ENCODE data around the gene RSRC1.

The RSRC1 gene

DNA sequence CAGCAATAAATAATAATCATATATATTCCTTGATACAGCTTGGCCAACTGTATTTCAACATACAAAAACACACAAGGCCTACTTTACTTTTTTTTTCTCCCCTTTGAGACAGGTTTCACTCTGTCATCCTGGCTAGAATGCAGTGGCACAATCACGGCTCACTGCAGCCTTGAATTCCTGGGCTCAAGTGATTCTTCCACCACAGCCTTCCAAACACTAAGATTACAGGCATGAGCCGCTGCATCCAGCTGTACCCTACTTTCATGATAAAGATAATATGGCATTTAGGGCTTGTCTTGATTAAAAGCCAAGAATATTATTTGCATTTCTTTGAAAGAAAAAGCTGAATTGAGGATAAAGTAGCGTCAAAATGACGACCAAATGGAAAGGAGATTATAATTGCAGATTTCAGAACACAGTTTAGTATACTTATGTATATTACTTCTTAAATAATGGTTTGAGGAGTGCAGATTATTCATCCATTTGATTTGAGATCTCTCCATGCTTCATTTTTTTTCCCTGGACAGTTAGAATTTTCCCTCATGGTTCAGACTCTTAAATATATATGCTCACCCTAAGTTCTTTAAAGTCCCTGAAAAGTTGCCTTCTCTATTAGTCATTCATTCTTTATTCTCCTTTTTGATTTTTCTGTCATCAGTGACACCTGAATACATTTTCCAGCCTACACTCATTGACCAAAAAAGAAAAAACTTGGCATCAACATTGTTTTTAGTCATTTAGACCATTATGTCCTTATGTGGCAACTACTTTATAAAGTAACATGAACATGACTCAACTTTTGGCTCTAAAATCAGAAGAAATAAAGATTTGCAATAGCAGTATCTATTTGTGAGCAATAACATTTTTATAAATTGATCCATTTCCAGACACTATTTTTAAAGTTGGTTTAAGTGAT is 412.6 kb downstream of the RSRC1 start:
- peak; percentile 54; the same call in 2 of the 3 replicates for ATAC-seq
- TF ChIP-seq, protein P1, sequence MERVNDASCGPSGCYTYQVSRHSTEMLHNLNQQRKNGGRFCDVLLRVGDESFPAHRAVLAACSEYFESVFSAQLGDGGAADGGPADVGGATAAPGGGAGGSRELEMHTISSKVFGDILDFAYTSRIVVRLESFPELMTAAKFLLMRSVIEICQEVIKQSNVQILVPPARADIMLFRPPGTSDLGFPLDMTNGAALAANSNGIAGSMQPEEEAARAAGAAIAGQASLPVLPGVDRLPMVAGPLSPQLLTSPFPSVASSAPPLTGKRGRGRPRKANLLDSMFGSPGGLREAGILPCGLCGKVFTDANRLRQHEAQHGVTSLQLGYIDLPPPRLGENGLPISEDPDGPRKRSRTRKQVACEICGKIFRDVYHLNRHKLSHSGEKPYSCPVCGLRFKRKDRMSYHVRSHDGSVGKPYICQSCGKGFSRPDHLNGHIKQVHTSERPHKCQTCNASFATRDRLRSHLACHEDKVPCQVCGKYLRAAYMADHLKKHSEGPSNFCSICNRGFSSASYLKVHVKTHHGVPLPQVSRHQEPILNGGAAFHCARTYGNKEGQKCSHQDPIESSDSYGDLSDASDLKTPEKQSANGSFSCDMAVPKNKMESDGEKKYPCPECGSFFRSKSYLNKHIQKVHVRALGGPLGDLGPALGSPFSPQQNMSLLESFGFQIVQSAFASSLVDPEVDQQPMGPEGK (CRISPR knock-in tag; IDR thresholded peaks at IDR 0.05; ENCODE audit: borderline replicate concordance): no peak
- TF ChIP-seq CSDC2 (CRISPR knock-in tag; IDR thresholded peaks at IDR 0.05): no peak
- TF ChIP-seq GLIS3 (CRISPR knock-in tag; IDR thresholded peaks at IDR 0.05): no peak
- TF ChIP-seq ZNF565 (CRISPR knock-in tag; conservative IDR thresholded peaks at IDR 0.05; ENCODE audit: low read depth): no peak
- no peak for TF ChIP-seq SNAI2 (CRISPR knock-in tag; IDR thresholded peaks at IDR 0.05)
- no peak for TF ChIP-seq ZFP30 (CRISPR knock-in tag; IDR thresholded peaks at IDR 0.05)
- TF ChIP-seq ESRRG (CRISPR knock-in tag; IDR thresholded peaks at IDR 0.05): no peak
- TF ChIP-seq, protein P2, sequence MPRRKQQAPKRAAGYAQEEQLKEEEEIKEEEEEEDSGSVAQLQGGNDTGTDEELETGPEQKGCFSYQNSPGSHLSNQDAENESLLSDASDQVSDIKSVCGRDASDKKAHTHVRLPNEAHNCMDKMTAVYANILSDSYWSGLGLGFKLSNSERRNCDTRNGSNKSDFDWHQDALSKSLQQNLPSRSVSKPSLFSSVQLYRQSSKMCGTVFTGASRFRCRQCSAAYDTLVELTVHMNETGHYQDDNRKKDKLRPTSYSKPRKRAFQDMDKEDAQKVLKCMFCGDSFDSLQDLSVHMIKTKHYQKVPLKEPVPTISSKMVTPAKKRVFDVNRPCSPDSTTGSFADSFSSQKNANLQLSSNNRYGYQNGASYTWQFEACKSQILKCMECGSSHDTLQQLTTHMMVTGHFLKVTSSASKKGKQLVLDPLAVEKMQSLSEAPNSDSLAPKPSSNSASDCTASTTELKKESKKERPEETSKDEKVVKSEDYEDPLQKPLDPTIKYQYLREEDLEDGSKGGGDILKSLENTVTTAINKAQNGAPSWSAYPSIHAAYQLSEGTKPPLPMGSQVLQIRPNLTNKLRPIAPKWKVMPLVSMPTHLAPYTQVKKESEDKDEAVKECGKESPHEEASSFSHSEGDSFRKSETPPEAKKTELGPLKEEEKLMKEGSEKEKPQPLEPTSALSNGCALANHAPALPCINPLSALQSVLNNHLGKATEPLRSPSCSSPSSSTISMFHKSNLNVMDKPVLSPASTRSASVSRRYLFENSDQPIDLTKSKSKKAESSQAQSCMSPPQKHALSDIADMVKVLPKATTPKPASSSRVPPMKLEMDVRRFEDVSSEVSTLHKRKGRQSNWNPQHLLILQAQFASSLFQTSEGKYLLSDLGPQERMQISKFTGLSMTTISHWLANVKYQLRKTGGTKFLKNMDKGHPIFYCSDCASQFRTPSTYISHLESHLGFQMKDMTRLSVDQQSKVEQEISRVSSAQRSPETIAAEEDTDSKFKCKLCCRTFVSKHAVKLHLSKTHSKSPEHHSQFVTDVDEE (CRISPR knock-in tag; IDR thresholded peaks at IDR 0.05): no peak
- TF ChIP-seq, protein P3, sequence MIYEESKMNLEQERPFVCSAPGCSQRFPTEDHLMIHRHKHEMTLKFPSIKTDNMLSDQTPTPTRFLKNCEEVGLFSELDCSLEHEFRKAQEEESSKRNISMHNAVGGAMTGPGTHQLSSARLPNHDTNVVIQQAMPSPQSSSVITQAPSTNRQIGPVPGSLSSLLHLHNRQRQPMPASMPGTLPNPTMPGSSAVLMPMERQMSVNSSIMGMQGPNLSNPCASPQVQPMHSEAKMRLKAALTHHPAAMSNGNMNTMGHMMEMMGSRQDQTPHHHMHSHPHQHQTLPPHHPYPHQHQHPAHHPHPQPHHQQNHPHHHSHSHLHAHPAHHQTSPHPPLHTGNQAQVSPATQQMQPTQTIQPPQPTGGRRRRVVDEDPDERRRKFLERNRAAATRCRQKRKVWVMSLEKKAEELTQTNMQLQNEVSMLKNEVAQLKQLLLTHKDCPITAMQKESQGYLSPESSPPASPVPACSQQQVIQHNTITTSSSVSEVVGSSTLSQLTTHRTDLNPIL (CRISPR knock-in tag; IDR thresholded peaks at IDR 0.05; ENCODE audit: low read depth): no peak
- no peak for TF ChIP-seq ZNF8 (CRISPR knock-in tag; IDR thresholded peaks at IDR 0.05)
- TF ChIP-seq TOX (CRISPR knock-in tag; IDR thresholded peaks at IDR 0.05; ENCODE audit: borderline replicate concordance): peak; percentile 76
- TF ChIP-seq ISL1 (CRISPR knock-in tag; IDR thresholded peaks at IDR 0.05): peak; percentile 73
- no peak for TF ChIP-seq BACH2 (CRISPR knock-in tag; IDR thresholded peaks at IDR 0.05; ENCODE audit: borderline replicate concordance)
- TF ChIP-seq TCF4 (CRISPR knock-in tag; IDR thresholded peaks at IDR 0.05; ENCODE audit: borderline replicate concordance): no peak
- TF ChIP-seq ARNTL (CRISPR knock-in tag; IDR thresholded peaks at IDR 0.05; ENCODE audit: borderline replicate concordance, low read depth): no peak

DNA sequence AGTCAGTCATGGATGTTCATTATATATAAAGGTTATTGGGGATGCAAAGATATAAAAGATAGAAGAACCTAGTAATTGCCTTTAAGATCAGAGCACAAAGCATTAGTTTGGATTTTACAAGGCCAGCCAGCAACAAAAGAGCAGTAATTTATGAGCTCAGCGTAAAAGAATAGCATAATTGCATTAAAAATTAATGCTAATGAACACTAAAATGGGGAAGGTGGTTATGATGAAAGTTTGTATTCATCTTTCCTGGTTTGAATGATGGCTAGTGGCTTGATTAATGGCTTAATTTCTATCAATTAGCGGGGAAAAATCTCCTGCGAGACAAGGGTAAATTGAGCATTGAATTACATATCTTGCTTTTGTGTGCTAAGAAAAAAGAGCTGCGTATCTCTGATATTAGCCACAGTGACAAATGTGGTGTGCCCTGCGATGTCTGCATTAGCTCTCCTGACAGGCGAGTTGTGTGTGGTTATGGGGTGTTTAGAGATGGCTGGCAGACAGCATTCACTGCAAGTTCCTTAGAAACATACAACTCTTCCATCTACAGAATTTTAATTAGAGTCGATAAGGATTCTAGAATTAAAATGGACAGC is 418.3 kb downstream of the RSRC1 start:
- no peak for TF ChIP-seq ZFP30 (CRISPR knock-in tag; IDR thresholded peaks at IDR 0.05)
- TF ChIP-seq TCF4 (CRISPR knock-in tag; IDR thresholded peaks at IDR 0.05; ENCODE audit: borderline replicate concordance): peak; percentile 68; the same call in 1 of the 2 replicates
- peak; percentile 51 for TF ChIP-seq ISL1 (CRISPR knock-in tag; IDR thresholded peaks at IDR 0.05)
- no peak for TF ChIP-seq ZNF70 (CRISPR knock-in tag; IDR thresholded peaks at IDR 0.05)
- TF ChIP-seq RARB (CRISPR knock-in tag; IDR thresholded peaks at IDR 0.05): no peak
- ATAC-seq: no peak

DNA sequence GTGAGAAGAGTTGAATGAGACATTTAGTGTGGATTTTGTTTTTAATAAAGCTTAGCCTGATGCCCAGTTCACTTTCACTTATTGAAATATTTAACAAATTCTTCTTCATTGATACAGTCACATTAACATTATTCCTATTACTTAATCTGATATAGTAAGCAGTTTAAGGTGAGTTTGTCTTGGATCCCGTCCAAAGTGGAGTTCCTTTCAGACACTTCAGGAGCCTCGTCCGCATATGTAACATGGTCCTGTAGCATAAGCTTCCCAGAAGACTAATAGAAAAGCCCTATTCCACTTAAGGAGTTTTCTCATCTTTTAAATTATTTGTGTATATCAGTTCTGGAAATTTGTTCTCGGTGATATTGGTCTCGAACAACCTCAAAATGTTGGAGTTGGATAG is 421.4 kb downstream of the RSRC1 start:
- TF ChIP-seq, protein P4, sequence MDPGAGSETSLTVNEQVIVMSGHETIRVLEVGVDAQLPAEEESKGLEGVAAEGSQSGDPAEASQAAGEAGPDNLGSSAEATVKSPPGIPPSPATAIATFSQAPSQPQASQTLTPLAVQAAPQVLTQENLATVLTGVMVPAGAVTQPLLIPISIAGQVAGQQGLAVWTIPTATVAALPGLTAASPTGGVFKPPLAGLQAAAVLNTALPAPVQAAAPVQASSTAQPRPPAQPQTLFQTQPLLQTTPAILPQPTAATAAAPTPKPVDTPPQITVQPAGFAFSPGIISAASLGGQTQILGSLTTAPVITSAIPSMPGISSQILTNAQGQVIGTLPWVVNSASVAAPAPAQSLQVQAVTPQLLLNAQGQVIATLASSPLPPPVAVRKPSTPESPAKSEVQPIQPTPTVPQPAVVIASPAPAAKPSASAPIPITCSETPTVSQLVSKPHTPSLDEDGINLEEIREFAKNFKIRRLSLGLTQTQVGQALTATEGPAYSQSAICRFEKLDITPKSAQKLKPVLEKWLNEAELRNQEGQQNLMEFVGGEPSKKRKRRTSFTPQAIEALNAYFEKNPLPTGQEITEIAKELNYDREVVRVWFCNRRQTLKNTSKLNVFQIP (CRISPR knock-in tag; IDR thresholded peaks at IDR 0.05; ENCODE audit: borderline replicate concordance, low read depth): no peak
- TF ChIP-seq TCF4 (CRISPR knock-in tag; IDR thresholded peaks at IDR 0.05; ENCODE audit: borderline replicate concordance) (no peak), ISL1 (CRISPR knock-in tag; IDR thresholded peaks at IDR 0.05) (peak; percentile 46; the same call in 1 of the 2 replicates)
- ATAC-seq: no peak

All from SK-N-SH treated with all-trans-retinoic acid at 6 μM for 48 hours (cell line).